Renal cortical epithelial cell (primary cell): ENCODE measurements around the gene NAB2. TPM values are rescaled to one million over a fixed set of nuclear protein-coding genes. Genes with fewer than 3 reads are reported as not detected.

Experiments
- DNase-seq: peaks from one replicate; pipeline ENCODE4 v3.0.0-alpha.2; 2011; ENCODE audit warnings: low read depth
- total RNA-seq: library from RNA; depleted of rRNA; stranded (reverse); fragments of >200 nt; gene quantifications from 2 replicates; pipeline ENCODE4 v1.2.3, GENCODE V29; 2014

Gene NAB2
- total RNA-seq, 1 donor from 2014 or later: 16.3 TPM

DNA sequence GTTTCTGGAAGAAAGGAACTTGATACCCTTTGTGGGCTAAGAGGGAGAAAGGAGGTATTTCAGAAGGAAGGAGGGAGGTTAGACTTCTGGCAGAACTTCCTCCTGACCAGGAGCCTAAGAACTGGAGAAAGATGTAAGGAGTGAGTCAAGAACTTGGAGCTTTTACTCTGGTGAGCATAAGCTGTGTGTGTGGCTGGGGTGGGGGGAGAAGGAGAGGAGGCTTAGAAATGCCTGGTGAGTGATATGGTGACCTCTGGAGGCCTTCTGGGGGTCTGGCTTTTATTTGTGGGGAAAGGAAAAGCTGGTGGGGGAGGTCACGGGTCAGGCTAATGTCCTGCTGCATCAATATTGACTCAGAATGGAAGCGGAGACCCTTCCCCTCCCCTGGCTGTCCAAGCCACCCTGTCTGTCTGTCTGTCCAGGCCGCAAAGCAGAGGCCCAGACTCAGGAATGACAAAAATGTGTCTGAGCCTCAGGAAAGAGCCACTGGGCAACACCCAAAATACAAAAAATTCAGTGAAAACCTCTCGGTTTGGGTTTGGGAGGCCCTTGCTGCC lies 44.2 kb downstream of the NAB2 start:
- DNase-seq: no peak

- no peak for DNase-seq
Observed at GRCh38 chr12:57133916-57134315, 45.0 kb downstream of the NAB2 start.

GRCh38 chr12:57134949-57135348 lies 46.0 kb downstream of the NAB2 start:
- no peak for DNase-seq

DNA sequence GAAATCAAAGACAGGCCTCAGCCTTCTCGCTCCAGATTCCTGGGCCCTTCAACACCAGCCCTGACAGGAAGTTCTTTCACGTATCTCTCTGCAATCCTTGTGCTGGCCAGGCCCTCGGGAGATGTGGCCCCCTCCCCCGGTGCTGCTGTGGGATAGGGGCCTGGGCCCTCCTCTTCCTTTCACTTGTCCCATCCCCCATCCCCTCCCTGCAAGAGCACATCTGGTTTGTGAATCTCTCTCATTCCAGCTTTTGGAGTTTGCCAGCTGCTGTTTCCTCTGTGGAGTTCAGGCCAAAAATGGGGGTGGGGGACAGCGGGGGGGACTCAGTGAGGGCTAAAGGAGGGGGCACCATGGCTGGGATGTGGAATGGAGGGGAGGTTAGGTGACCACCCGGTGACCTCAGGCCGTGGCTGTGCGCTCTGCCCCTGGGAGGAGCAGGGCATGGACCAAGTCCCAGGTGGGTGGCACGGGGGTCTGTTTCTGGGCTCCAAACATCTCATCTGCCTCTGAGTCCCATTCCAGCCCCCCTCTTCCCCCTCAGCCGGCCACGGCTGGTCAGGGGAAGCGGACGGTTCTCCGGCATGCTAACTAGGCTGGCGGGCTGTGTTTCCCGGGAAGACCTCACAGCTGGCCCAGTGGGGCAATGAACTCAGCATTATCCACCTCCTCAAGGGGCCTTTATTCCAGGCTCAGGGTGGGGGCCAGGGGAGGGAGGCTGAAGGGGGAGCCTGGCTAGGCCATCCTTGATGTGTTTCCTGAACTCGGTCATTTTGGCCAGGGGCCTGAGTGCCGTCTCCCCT lies 46.8 kb downstream of the NAB2 start:
- no peak for DNase-seq

- no peak for DNase-seq
Observed at GRCh38 chr12:57138526-57139272, 49.8 kb downstream of the NAB2 start.

DNA sequence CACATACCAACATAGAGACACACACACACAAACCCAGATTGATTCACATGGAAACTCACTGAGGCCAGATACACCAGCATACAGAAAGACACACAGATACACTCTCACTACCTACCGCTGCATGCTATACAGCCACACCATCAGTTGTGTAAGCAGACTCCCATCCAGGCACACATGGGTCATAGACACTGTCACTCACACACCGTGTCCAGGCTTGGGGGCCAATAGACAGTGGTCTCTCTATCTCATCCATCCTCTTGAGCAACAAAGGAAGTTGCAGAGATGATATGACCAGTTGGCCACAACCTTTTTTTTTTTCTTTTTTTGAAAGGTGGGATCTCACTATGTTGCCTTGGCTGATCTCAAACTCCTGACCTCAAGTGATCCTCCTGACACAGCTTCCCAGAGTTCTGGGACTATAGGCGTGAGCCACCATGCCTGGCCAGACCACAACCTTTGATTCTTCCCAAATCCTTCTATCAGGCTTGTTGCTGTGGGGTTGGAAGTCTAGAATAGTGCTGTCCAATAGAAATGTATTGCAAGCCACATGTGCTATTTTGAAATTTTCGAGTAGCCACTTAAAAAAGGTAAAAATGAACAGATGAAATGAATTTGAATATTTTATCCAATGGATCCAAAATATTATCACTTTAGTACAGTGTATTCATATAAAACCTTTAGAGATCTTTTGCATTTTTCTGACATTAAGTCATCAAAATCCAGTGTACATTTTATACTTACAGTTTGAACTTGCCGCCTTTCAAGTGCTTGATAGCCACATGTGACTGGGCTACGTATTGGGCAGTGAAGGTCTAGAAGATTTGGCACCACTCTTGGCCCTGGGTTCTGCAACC lies 51.1 kb downstream of the NAB2 start:
- DNase-seq: no peak

- no peak for DNase-seq
Observed at GRCh38 chr12:57141249-57141648, 52.3 kb downstream of the NAB2 start.

GRCh38 chr12:57142121-57142520 lies 53.2 kb downstream of the NAB2 start:
- no peak for DNase-seq

DNA sequence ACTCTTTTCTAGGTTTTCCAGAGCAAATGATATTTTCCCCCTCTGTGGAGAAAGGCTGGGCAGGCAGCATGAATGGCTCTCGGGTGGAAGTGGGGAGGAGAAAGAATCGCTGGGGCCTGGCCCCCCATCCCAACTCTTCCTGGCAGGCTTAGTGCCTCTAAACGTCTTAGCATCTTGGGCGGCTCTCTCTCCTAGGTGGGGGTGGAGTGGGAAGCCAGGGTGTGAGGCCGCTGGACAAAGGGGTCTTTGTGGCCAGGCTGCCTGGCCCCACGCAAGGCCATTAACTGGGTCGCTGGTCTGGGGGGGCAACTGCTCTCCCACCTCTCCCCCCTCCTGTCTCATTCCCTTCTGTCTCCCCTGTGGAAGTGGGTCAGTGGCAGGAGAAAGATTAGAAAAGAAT lies 53.8 kb downstream of the NAB2 start:
- no peak for DNase-seq

DNA sequence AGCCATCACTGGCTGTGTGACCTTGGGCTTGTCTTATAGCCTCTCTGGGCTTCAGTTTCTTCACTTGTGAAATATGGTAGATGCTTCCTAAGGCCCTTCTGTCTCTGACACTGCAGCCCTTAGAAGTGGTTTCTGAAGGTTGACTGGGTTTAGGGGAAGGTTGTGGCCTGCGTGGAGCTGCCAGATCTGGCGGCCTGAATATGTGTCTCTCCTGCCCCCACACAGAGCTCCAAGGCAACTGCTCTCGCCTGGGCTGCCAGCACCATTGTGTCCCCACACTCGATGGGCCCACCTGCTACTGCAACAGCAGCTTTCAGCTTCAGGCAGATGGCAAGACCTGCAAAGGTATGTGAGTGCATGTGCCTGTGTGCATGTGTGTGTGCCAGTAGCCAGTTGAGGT lies 54.5 kb downstream of the NAB2 start:
- no peak for DNase-seq

Other genes with a start within 250 kb of the NAB2 start
- gene SDR9C7, start 154.7 kb upstream of the NAB2 start, total RNA-seq: not detected in 2 replicates
- 0.15 TPM in 1 of 2 replicates, not detected in the other for gene RDH16, start 131.5 kb upstream of the NAB2 start, total RNA-seq
- 3.0 and 7.3 TPM in 2 replicates for gene ZBTB39, start 82.6 kb upstream of the NAB2 start, total RNA-seq
- gene TAC3, start 72.6 kb upstream of the NAB2 start, total RNA-seq: not detected in 2 replicates
- not detected in 2 replicates for gene MYO1A, start 39.0 kb upstream of the NAB2 start, total RNA-seq
- 5.2 and 7.8 TPM in 2 replicates for gene NEMP1, start 10.3 kb upstream of the NAB2 start, total RNA-seq
- 105 and 131 TPM in 2 replicates for gene STAT6, start 22.2 kb downstream of the NAB2 start, total RNA-seq
- 11.3 and 157 TPM in 2 replicates for gene LRP1, start 39.4 kb downstream of the NAB2 start, total RNA-seq
- gene LRP1-AS, start 58.5 kb downstream of the NAB2 start, total RNA-seq: not detected in 2 replicates
- 0.40 TPM in 1 of 2 replicates, not detected in the other for gene NXPH4, start 127.7 kb downstream of the NAB2 start, total RNA-seq
- 146 and 208 TPM in 2 replicates for gene SHMT2, start 140.6 kb downstream of the NAB2 start, total RNA-seq
- 1.2 TPM in 1 of 2 replicates, not detected in the other for gene STAC3, start 162.1 kb downstream of the NAB2 start, total RNA-seq